HG03039 (cell line): Measurements from ENCODE around the gene WNT3A.
A peak's percentile ranks its signal among the peaks of the same experiment; 100 is the strongest.

ENCODE experiments used
- ATAC-seq: cut with Tn5 transposase; IDR thresholded peaks from one replicate; pipeline ENCODE4 v1.9.1; 2021; ENCODE audit warnings: mild to moderate bottlenecking, moderate library complexity; ENCODE audit not compliant: unreplicated experiment

The WNT3A gene

DNA sequence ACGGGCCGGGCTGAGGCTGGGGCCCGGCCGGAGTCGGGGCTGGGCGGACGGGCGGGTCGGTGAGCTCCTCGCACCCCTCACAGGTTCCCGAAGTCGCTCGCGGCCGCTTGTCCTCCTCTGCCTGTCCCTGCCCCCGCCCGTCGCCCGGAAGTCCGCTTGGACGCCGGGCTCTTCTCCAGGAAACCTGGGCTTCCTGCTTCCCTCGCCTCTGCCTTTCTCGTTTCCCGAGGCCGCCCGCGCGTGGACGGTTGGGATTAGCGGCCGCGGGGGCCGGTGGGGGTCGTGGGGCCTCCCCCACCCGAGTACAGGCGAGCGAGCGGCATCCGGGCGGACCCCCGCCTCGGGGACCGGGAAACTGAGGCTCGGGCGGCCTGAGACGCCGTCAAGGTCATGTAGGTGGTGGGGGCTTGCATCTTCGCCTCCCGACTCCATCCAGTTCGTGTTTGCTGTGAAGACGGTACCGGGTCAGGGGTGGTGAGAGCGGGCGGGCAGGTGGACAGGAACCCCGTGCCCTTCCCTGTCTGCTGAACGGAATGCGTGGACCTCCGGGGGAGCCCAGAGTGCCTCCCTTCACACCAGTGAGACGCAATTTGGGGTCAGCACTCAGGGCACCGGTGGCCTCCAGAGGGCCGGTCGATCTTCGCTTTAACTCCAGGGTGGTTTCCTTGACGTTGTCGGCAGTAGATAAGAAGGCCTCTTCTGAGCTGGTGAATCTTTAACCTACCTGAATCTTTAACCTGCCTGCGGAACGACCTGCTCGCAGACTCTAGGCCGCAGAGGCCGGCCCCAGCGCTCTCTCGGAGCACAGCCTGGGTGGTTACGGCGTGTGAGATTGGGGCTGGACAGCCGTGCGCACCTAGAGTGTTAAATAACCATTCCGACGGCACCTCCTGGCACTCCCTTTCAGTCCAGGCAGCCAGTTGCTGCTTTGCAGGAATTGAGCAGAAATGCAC is 76.4 kb downstream of the WNT3A start:
- ATAC-seq, result peak; percentile 17

DNA sequence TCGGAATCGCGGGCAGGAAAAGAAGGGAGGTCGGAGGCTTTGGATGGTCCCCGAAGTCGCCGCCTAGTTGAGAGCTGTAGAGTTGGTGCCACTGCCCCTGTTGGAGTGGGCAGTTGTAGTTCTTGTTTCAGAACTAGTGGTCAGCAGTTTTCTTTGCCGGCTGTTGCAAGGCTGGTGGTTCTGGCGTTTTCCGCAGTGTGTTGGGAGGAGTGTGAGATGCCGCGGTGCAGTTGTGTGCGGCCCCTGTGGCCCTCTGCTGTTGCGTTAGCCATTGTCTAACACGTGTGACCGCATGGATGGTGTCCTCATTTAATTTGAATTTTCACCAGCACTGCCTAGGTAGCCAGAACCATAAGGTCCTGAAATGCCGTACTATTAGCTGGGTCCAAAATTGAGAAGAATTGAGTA is 77.1 kb downstream of the WNT3A start:
- ATAC-seq, result no peak

DNA sequence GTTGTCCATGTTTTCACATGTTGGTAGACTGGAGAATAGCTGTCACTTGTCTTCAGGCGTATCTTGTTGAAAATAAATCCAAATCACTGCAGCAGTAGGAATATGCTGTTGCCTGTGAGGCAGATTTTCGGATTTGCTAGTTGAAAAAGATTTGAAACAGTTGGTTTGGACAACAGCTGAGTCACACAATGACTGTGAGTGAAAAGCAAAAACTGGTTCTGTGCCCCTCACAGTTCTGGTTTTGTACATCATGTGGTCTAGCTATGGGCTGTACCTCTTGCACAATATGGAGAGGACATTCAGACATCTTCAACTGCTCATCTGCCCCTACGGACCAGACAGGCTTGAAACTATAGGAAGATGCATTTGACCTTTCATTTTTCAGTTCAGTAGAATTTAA is 77.5 kb downstream of the WNT3A start:
- no peak for ATAC-seq

DNA sequence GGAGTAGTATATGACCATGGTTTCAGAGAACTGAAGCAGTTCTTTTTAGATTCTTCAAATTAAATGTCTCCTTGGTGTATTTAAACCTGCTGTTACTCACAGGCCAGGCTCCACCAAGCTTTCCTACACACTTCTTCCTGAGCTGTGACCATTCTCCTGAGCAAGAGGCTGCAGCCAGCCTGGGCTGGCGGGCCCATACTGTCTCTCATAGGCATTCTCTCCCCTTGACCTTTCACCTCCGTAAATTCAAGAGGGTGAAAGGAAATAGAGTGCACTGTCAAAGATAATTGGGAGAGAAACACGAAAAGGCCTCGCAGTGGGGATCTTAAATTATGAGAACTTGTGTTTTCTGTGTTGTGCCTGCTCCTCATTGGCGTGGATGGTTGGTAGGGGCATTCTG is 78.0 kb downstream of the WNT3A start:
- ATAC-seq, result no peak

DNA sequence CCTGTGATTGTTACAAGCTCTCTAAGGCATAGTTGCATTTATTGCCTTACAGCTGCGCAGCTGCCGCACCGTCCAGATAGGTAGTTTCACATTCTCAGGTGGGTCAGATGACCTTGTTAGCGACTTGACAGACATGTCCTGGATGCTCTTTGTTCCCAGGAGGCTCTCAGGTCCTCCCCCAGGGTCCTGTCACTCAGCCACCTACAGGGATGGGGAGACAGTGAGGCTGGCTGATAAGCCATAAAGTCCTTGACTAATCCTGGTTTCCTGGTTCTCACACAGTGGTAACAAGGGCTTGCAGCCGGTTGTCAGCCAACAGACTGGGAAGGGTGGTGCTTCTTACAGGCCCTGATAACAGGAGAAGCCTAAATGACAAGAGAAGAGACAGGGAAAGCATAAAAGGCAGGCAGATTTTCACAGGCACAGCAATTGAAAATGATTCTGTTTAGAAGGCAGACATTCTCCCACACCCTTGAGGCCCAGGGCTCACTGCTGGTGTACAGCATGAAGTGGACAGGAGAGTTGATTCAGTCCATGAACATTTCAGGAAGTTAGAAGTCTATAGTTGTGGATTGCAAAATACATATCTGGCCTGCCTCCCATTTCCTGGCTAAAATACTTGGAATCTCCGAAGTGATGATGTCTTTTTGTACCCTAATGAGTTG is 78.6 kb downstream of the WNT3A start:
- no peak for ATAC-seq

DNA sequence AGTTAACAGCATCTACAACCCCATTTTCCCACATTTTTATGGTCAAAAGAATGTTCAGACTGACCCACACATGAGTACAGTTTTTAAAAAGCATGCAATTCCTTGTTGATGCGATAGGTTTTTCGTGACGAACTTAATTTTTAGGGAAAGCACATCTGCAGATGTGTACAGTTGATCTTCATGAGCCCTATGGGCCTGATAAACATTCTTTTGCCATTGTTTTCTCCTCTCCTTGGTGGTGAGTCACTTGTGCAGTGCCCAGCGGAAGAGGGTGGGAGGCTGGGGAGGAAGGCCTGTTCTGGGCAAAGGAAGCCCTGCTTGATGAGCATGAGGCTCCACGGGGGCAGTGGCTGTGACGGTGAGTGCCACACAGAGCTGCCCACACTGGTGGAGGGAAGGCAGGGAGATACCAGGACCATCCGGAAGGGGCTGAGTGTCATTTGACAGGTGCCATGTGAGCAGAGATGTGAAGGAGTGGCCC is 81.0 kb downstream of the WNT3A start:
- no peak for ATAC-seq

DNA sequence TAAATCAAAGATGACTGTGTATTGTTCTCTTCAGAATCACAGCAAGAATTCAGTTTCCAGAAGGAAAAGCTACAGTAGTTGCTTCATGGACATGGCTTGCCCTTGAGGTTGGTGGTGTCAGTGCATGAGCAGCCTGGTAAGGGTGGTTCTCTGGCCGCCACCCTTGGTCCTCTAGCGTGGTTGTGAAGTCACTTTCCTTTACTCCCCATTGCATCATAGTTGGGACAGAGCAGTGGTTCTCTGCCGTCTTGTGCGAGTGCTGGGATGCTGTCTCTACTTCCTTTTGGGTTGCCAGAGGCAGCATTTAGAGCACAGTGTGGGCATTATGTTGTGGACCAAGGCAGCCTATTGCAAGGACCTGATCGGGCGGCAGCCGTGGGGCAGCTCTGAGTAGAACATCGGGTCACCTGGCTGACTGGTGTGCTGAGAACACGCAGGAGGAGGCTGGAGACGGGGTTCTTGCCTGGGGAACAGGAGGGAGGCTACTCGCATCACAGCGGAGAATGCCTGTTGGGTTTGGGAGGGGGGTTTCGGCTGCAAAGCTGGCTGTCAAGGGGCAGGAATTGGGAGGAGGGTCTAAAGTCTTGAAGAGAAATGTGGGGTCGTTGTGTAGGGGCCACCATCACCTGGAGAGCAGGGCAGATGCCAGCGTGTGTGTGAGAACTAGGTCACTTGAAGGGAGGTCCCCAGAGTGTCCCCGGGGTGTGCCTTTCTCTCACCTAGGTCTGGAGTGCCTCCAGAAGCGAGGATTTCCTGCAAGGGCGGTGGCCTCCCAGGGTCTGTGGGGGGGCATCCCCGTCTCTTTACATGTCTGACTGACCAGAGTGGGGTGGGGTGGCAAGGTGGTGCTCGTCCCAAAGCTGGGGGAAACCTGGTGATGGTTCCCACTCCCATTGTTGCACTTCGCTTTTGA is 82.0 kb downstream of the WNT3A start:
- ATAC-seq, result no peak

DNA sequence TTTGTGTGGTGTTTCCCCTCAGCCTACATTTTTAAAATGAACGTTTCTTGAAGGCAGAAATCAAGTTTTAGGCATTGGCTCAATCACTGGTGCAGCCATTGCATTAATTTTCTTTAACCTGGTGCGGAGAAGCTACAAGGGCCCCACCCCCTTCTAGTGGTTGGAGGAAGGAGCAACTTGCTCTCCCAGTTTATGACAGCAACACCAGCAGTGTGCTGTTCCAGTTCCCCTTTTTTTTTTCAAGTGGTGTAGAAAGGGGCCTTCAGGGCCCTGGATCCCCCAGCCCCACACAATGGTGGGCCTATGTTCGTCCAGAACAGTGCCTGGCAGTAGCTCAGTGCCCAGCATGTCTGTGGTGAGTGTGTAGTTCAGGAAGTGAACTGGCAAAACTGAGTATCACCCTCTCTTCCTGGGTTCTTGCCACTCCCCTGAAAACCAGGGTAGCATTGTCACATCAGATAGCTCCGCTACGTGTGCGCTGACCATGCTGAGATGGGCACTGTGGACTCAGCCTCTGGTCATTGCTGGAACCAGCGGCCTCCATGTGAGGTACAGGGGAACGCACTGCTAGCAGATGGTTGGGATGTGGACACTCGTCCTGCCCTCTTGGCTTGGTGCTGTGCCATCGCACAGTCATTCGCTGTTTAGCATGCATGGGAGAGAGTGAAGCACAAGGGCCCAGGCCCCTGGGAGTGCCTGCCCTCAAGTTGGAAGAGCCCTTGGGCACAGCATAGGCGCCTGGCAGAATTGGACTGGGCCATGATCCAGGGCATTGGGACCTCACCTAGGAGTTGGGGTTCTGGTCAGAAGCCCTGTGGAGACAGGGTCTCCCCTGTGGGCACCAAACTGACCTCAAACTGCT is 83.0 kb downstream of the WNT3A start:
- ATAC-seq, result no peak

DNA sequence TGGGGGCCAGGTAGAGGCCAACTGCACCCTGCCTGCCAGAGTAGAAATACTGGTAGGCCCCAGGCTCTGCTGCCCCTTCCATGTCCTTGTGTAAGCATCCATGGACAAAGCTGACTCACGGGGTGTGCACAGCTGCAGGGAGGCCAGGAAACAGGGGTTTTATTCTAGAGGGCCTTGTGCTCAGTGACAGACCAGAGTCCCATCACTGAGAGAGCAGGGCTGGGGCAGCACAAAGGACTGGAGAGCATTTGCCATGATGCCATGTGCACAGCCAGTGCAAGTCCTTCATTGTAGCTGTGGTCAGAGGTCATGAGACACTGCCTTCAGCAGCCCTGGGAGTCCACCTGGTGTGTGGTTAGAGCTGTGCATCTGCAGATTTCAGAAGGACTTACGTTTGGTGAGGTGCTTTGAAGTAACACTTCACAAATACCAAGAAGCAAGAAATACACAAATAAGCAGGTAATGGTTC is 83.8 kb downstream of the WNT3A start:
- no peak for ATAC-seq

DNA sequence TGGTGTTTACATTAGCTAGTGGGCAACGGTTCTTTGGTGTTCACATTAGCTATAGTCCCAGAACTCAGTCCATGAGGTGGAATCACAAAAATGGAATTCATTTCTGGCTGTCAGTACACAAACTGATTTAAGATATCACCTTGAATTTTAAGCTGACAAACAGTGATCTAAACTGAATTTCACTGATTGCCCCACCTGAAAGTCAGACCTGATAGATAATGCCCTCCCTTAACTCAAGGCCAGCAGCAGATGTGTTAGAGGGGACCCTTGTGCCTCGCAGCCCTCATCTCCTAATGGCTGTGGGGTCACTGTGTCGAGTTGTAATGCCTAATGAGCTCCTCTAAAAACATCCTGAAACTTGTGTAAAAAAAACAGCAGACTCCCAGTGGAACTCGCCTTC is 84.3 kb downstream of the WNT3A start:
- ATAC-seq, result no peak

DNA sequence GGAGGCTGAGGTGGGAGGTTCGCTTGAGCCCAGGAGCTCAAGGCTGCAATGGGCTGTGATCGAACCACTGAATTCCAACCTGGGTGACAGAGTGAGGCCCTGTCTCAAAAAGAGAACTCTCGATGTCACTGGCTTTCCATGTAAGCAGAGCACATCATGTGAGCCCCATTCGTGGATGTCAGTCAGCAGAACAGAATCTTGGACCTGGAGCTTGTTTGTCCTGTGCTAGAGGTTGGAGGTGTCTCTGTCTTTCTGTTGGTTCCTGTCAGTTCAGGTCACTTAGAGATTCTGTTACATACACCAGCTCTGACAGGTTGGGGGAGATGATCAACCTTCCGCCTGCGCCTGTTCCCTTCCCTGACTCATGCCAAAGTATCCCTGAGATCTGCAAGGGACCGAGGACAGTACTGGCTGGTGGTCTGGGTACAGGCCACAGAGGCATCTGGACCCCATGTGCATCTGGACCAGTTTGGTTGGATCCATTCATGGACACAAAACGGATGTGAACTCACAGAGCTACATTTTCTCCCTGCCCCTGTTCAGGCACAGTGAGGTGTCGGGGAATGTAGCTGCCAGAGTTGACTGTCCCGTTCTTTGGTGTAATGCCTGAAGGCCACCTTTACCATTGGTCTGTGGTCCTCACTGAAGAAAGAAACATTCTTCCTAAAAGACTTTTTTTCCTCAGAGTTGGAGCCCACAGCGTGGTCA is 85.7 kb downstream of the WNT3A start:
- ATAC-seq, result no peak

DNA sequence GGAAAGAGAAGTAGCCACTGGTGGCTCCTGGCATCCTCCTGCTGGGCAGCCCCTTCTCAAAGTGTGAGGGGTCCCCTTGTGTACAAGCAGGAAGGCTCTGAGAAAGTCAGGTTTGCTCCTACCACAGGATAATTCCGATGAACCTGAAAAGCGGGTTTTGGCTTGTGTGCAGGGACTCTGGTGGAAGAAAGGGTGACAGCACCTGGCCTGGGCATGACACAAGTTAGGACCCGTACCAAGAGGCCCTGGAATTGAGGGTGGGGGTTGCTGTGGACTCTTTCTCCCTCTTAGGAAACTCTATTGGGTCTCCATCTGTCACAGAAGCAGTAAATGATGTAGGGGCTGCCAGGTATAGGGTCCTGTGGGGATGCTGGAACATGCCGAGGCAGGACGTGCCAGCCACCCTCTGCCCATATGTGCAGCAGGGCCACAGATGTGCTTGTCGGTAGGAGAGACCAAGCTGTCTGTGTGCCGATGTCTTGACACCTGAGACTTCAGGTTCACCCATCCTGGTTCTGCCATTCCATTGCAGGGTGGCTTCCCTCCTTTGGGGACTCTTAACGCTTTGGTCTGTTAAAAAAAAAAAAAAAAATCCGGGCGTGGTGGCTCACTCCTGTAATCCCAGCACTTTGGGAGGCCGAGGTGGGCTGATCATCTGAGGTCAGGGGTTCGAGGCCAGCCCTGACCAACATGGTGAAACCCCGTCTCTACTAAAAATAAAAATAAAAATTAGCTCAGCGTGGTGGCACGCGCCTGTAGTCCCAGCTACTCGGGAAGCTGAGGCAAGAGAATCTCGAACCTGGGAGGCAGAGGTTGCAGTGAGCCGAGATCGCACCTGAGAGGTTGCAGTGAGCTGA is 86.5 kb downstream of the WNT3A start:
- ATAC-seq, result no peak

DNA sequence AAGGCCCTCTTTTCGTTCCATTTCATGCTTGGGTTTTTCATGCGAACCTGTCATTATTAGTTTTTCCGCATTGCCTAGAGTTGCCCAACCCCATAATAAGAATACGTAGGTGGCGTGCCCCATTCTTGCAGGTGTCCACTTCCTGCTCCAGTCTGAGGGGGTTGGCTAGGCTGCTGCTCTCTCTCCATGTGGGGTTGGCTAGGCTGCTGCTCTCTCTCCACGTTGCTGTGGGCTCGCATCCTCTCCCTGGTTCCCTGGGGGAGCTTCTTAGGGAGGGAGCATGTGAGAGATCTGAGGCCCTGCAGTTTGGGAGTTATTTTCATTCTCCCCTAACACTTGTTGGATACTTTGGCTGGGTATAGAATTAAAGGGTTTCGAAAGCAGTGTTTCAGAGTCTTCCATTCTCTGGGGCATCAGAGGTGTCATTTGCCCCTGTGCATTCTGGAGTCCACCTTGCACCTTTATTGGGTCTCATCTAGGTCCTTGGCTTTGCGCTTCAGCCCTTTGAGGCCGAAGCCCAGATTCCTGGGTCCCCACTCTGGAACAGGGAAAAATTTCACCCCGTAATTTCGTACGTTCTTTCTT is 87.7 kb downstream of the WNT3A start:
- no peak for ATAC-seq

DNA sequence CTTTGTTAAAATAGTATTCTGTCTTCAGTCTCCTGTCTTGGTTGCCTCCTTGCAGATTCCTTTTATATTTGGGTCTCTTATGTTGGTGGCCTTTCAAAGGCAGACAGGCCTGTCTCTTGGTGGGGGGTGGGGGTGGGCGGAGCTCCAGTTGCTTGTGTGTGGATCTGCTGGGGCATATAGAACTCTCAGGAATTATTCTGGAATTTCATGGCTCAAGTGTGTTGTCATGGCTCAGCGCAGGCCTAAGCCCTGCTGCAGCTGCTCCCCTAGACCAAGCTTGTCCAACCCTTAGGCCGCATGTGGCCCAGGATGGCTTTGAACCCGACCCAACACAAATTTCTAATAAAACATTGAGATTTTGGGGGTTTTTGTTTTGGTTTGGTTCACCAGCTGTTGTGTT is 88.4 kb downstream of the WNT3A start:
- no peak for ATAC-seq

DNA sequence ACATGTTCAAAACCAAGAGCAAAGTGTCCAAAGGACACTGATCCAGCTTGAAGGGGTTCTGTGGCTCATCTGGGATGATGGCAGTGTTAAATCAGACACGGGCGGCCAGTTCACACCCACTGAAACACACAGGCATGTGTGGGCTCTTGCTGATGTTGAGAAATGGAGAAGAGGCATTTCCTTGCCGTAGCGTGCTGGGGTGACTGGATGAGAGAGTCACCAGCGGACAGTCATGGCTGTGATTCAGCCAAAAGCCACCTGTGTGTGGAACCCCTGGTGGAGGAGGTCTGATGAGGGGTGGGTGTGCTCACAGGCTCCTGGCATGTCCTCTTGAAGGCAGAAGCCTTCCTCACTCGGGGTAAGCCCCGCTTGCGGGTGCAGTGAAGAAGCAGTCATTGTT is 89.1 kb downstream of the WNT3A start:
- ATAC-seq, result no peak

DNA sequence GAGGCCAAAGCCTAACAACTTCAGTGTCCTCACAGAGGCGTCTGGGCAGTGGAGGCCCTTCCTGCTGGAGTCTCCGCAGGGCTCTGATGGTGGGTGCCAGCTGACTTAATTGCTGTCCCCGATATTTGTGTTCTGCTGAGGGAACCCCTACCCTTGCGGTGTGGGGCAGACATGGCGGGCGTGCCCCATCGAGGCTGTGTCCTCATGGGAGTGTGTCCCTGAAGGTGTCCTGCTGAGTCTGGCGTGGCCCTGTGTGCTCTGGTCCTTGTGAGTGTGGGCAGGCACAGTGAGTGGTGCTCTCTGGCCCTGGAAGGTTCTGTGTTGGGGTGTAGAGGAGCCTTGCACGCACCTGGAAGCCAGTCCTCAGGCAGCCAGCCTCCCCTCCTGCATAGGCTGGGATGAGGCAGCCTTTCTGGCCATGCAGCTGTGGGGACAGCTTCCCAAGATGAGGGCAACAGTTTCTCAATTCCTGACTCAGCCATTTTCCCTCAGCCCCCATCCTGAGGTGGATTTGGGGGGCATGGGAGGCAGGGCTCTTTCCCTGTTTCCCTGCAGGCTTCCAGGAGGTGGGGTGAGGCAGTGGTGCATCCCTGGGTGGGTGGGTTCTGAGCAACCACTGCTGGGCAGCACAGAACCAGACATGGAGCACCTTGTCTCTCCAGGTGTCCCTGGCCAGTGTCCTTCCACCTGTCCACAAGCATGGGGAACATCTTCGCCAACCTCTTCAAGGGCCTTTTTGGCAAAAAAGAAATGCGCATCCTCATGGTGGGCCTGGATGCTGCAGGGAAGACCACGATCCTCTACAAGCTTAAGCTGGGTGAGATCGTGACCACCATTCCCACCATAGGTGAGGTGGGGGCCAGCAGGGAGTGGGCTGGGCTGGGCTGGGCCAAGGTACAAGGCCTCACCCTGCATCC is 89.9 kb downstream of the WNT3A start:
- no peak for ATAC-seq
